ENCODE data around the gene PARS2.

The PARS2 gene

GRCh38 chr1:54811739-54812655, 47.7 kb upstream of the PARS2 start:
- TF ChIP-seq SIN3A (IDR thresholded peaks at IDR 0.05; ENCODE audit: borderline replicate concordance, insufficient read depth, low read length) (no peak), REST (IDR thresholded peaks at IDR 0.05; ENCODE audit: insufficient read depth in 1 of 2, low read depth in 2 of 2, low read length in 2 of 2) (no peak), FOXP2 (optimal IDR thresholded peaks at IDR 0.05; ENCODE audit: borderline replicate concordance, extremely low read depth, extremely low read length, insufficient read depth) (no peak)

- TF ChIP-seq SIN3A (IDR thresholded peaks at IDR 0.05; ENCODE audit: borderline replicate concordance, insufficient read depth, low read length) = no peak
- TF ChIP-seq REST (IDR thresholded peaks at IDR 0.05; ENCODE audit: insufficient read depth in 1 of 2, low read depth in 2 of 2, low read length in 2 of 2) = no peak
- TF ChIP-seq TAF1 (IDR thresholded peaks at IDR 0.05; ENCODE audit: borderline replicate concordance, insufficient read depth, low read length) = no peak
- TF ChIP-seq FOXP2 (optimal IDR thresholded peaks at IDR 0.05; ENCODE audit: borderline replicate concordance, extremely low read depth, extremely low read length, insufficient read depth) = no peak
- TF ChIP-seq POLR2AphosphoS5 (IDR thresholded peaks at IDR 0.05; ENCODE audit: low read depth, low read length) = no peak
These were observed 46.7 kb upstream of the PARS2 start for GRCh38 chr1:54811066-54811465.

- no peak for TF ChIP-seq SIN3A (IDR thresholded peaks at IDR 0.05; ENCODE audit: borderline replicate concordance, insufficient read depth, low read length)
- no peak for TF ChIP-seq REST (IDR thresholded peaks at IDR 0.05; ENCODE audit: insufficient read depth in 1 of 2, low read depth in 2 of 2, low read length in 2 of 2)
- TF ChIP-seq FOXP2 (optimal IDR thresholded peaks at IDR 0.05; ENCODE audit: borderline replicate concordance, extremely low read depth, extremely low read length, insufficient read depth) = no peak
- no peak for TF ChIP-seq POLR2AphosphoS5 (IDR thresholded peaks at IDR 0.05; ENCODE audit: low read depth, low read length)
- TF ChIP-seq TAF1 (IDR thresholded peaks at IDR 0.05; ENCODE audit: borderline replicate concordance, insufficient read depth, low read length) = no peak
These were observed 46.0 kb upstream of the PARS2 start for GRCh38 chr1:54810153-54810942.

- TF ChIP-seq FOXP2 (optimal IDR thresholded peaks at IDR 0.05; ENCODE audit: borderline replicate concordance, extremely low read depth, extremely low read length, insufficient read depth) (no peak), REST (IDR thresholded peaks at IDR 0.05; ENCODE audit: insufficient read depth in 1 of 2, low read depth in 2 of 2, low read length in 2 of 2) (no peak), POLR2AphosphoS5 (IDR thresholded peaks at IDR 0.05; ENCODE audit: low read depth, low read length) (no peak), TAF1 (IDR thresholded peaks at IDR 0.05; ENCODE audit: borderline replicate concordance, insufficient read depth, low read length) (no peak), SIN3A (IDR thresholded peaks at IDR 0.05; ENCODE audit: borderline replicate concordance, insufficient read depth, low read length) (no peak)
These were observed 45.3 kb upstream of the PARS2 start for GRCh38 chr1:54809496-54810074.
